Mesenchymal stem cell (in vitro differentiated cells and primary cell): ENCODE results near the gene LPP.
A peak's percentile ranks its signal among the peaks of the same experiment; 100 is the strongest.
"Not testable (repeated sequence)": the region's sequence is repeated elsewhere in the genome, so short reads cannot be mapped to it uniquely, and the experiment has no call there.

Source experiments
- DNase-seq: peaks from one replicate; pipeline ENCODE4 v3.0.0-alpha.2; 2013
- H2AFZ ChIP-seq: one replicate; pipeline ENCODE4 v1.6.1; 2013; ENCODE audit warnings: low read depth, mild to moderate bottlenecking, control low read depth, inconsistent platforms, low read length, moderate library complexity
- H2AK5ac ChIP-seq: 2 replicates; pipeline ENCODE4 v1.6.1; 2013; ENCODE audit warnings: low read length, moderate library complexity, mild to moderate bottlenecking, inconsistent platforms; ENCODE audit not compliant: severe bottlenecking
- H2BK120ac ChIP-seq: one replicate; pipeline ENCODE4 v1.6.1; 2013; ENCODE audit warnings: low read depth, mild to moderate bottlenecking, inconsistent platforms, low read length, moderate library complexity
- H2BK12ac ChIP-seq, 2 experiments: one replicate each; pipeline ENCODE4 v1.6.1; 2013; ENCODE audit warnings: inconsistent platforms in 2 of 2, low read length in 2 of 2, mild to moderate bottlenecking in 2 of 2, moderate library complexity in 2 of 2, control low read depth in 1 of 2
- H2BK15ac ChIP-seq: one replicate; pipeline ENCODE4 v1.6.1; 2013; ENCODE audit warnings: mild to moderate bottlenecking, low read depth, inconsistent platforms; ENCODE audit not compliant: poor library complexity, severe bottlenecking
- H2BK5ac ChIP-seq: 2 replicates; pipeline ENCODE4 v1.6.1; 2013; ENCODE audit warnings: low read depth, mild to moderate bottlenecking, low read length, control low read depth, inconsistent platforms; ENCODE audit not compliant: poor library complexity, severe bottlenecking
- H3K14ac ChIP-seq, 2 experiments: one replicate each; pipeline ENCODE4 v1.6.1; 2013; ENCODE audit warnings: inconsistent platforms in 2 of 2, low read length in 2 of 2, control low read depth in 1 of 2, mild to moderate bottlenecking in 1 of 2, moderate library complexity in 1 of 2
- H3K18ac ChIP-seq, 2 experiments: one replicate each; pipeline ENCODE4 v1.6.1; 2013; ENCODE audit warnings: inconsistent platforms in 2 of 2, low read length in 2 of 2, control low read depth in 1 of 2, low read depth in 1 of 2, mild to moderate bottlenecking in 1 of 2
- H3K23ac ChIP-seq, 2 experiments: one replicate each; pipeline ENCODE4 v1.6.1; 2013; ENCODE audit warnings: inconsistent platforms in 2 of 2, low read length in 2 of 2, mild to moderate bottlenecking in 2 of 2, moderate library complexity in 2 of 2, control low read depth in 1 of 2
- H3K27ac ChIP-seq: 2 replicates; pipeline ENCODE4 v1.5.1; 2013; ENCODE audit warnings: mild to moderate bottlenecking, moderate library complexity, low read length, control low read depth, inconsistent platforms; ENCODE audit not compliant: poor library complexity, severe bottlenecking
- H3K27me3 ChIP-seq, 2 experiments: 2 replicates each; pipeline versions ENCODE4 v1.6.1 to v1.7.0; 2013; ENCODE audit warnings: low read length in 2 of 2, mild to moderate bottlenecking in 2 of 2, moderate library complexity in 2 of 2, control low read depth in 1 of 2, inconsistent platforms in 1 of 2; ENCODE audit not compliant: control insufficient read depth in 1 of 2, insufficient read depth in 1 of 2
- H3K36me3 ChIP-seq, 2 experiments: 2 replicates each; pipeline versions ENCODE4 v1.6.1 to v1.7.0; 2013; ENCODE audit warnings: low read length in 2 of 2, control low read depth in 1 of 2, inconsistent platforms in 1 of 2, low read depth in 1 of 2, mild to moderate bottlenecking in 1 of 2; ENCODE audit not compliant: insufficient read depth in 2 of 2, control insufficient read depth in 1 of 2
- H3K4ac ChIP-seq, 2 experiments: one replicate each; pipeline ENCODE4 v1.6.1; 2013; ENCODE audit warnings: inconsistent platforms in 2 of 2, low read length in 2 of 2, mild to moderate bottlenecking in 2 of 2, moderate library complexity in 2 of 2, control low read depth in 1 of 2, low read depth in 1 of 2
- H3K4me1 ChIP-seq: 2 replicates; pipeline ENCODE4 v1.6.1; 2013; ENCODE audit warnings: low read depth, low read length, control low read depth; ENCODE audit not compliant: control insufficient read depth, insufficient read depth
- H3K4me2 ChIP-seq: 2 replicates; pipeline ENCODE4 v1.6.1; 2013; ENCODE audit warnings: low read length, mild to moderate bottlenecking, inconsistent platforms; ENCODE audit not compliant: poor library complexity, severe bottlenecking
- H3K4me3 ChIP-seq, 2 experiments: 2 replicates each; pipeline versions ENCODE4 v1.5.1 to v1.7.0; 2013; ENCODE audit warnings: low read length in 2 of 2, mild to moderate bottlenecking in 2 of 2, control low read depth in 1 of 2, low read depth in 1 of 2; ENCODE audit not compliant: insufficient read depth in 1 of 2
- H3K79me1 ChIP-seq: replicated peaks from 2 replicates; pipeline ENCODE4 v1.6.1; 2013; ENCODE audit warnings: mild to moderate bottlenecking, control low read depth, low read length, inconsistent platforms; ENCODE audit not compliant: poor library complexity, severe bottlenecking
- H3K9ac ChIP-seq: 2 replicates; pipeline ENCODE4 v1.7.0; 2013; ENCODE audit warnings: mild to moderate bottlenecking, low read length, moderate library complexity
- H3K9me3 ChIP-seq: 2 replicates; pipeline ENCODE4 v1.7.0; 2013; ENCODE audit warnings: mild to moderate bottlenecking, low read length; ENCODE audit not compliant: control insufficient read depth
- H4K8ac ChIP-seq: one replicate; pipeline ENCODE4 v1.6.1; 2013; ENCODE audit warnings: inconsistent platforms, mild to moderate bottlenecking, low read length, moderate library complexity
- H4K91ac ChIP-seq: one replicate; pipeline ENCODE4 v1.6.1; 2013; ENCODE audit warnings: mild to moderate bottlenecking, low read length, inconsistent platforms
- WGBS: methylation state at CpG from one replicate; pipeline ENCODE4 v1.1.7; 2013; ENCODE audit warnings: mixed read lengths; 5-methylcytosine and 5-hydroxymethylcytosine counted together

Gene LPP

DNA sequence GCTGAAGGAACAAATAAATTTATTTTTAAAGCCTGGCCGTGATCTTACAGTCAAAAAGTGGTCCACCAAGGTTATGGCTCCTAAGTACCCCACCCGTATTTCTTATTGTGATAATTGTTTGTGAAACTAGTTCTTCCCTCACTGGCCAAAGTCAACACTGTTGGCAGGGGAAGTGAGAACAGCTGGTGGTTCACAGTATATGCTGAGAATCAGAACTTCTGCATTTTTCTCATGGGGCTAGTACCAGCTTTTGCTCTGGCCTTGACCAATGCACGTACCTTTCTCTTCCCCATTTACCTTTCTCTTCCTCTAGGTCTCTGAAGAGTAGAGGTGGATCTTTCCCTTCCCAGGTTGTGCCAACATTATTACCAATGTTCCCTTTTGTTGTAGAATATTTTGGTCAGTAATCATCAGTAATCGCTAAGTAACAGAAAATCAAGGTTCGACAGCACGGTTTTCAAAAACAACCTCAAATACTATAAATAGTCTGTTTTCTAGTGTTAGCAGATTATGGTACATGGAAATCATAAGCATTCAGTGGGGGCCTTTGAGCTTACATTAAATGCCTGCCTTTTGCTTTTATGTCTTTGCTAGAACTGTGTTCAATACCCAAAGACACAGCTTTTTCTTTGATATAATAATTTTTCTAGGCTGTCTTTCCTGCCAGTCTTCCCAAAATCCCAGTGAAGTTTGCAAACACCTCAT, 268.0 kb downstream of the LPP start:
- Histone ChIP-seq H3K4me2 (no peak overlapping the region), H3K27ac (peak overlapping the region; percentile 13), H3K36me3 (no peaks in the 10 kb centered on the region), H3K9me3 (peaks cover 13% of the 10 kb centered on the region), H4K8ac (no peak overlapping the region), H3K4ac (peak overlapping the region in 1 of 2 experiments; percentile 33), H2BK120ac (no peak overlapping the region), H3K27me3 (no peaks in the 10 kb centered on the region), H3K14ac (no peak overlapping the region), H2AFZ (no peak overlapping the region), H3K23ac (no peak overlapping the region), H2AK5ac (peak overlapping the region; percentile 77), H2BK5ac (no peak overlapping the region), H4K91ac (no peak overlapping the region), H3K79me1 (peaks cover 10% of the 10 kb centered on the region), H3K4me3 (no peak overlapping the region), H3K9ac (peak overlapping the region; percentile 26), H2BK12ac (no peak overlapping the region), H3K4me1 (peaks cover 1% of the 10 kb centered on the region), H2BK15ac (no peak overlapping the region), H3K18ac (peak overlapping the region in 1 of 2 experiments; percentile 43)
- no peak for DNase-seq
- WGBS, result 100% methylated on average over 1 of the region's 6 CpGs

- not testable (repeated sequence) for H2AFZ ChIP-seq, H3K36me3 ChIP-seq, H3K9ac ChIP-seq, H2BK5ac ChIP-seq, H2AK5ac ChIP-seq, H3K4me1 ChIP-seq, H3K9me3 ChIP-seq, H4K8ac ChIP-seq, H3K4me3 ChIP-seq, H2BK12ac ChIP-seq, H3K14ac ChIP-seq, H4K91ac ChIP-seq, H3K4me2 ChIP-seq, DNase-seq, H3K23ac ChIP-seq, H3K79me1 ChIP-seq, H3K27me3 ChIP-seq, H2BK15ac ChIP-seq, H3K27ac ChIP-seq, H3K4ac ChIP-seq, H2BK120ac ChIP-seq
- WGBS, result 98% methylated on average over 4 of the region's 4 CpGs
- H3K18ac ChIP-seq, result peak overlapping the region in 1 of 2 experiments; percentile 18
Measured at GRCh38 chr3:188427981-188428380, 274.0 kb downstream of the LPP start.

DNA sequence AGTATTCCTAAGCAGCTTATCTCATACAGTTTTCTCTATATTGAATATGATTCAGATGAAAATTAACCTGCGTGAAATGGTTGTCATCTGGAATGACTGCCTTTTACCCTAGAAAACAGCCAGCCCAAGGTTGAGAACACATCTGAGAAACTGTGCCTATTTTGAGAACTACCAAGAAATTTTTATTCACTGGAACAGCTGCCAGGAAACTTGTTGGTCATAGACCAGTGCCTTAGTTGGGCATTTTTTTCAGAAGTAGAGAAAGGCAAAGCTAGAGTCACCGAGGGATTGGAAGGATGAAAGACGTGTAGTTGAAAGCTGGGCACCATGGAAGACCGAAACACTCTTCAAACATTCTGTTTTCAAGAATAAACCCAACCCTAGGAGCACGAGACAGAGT, 277.1 kb downstream of the LPP start:
- H3K23ac ChIP-seq, result no peak overlapping the region
- H2BK120ac ChIP-seq, result no peak overlapping the region
- 89% methylated on average over 5 of the region's 5 CpGs for WGBS

GRCh38 chr3:188431553-188431952, 277.6 kb downstream of the LPP start:
- no peak overlapping the region for H2AK5ac ChIP-seq
- H3K4me1 ChIP-seq, result peaks cover 3% of the 10 kb centered on the region
- H2BK15ac ChIP-seq, result no peak overlapping the region
- no peak overlapping the region for H2BK12ac ChIP-seq
- no peak overlapping the region for H3K9ac ChIP-seq
- H3K4ac ChIP-seq, result no peak overlapping the region
- H3K14ac ChIP-seq, result no peak overlapping the region
- no peaks in the 10 kb centered on the region for H3K27me3 ChIP-seq
- no peak overlapping the region for H3K27ac ChIP-seq
- H3K4me3 ChIP-seq, result no peak overlapping the region
- peaks cover 0 to 4% of the 10 kb centered on the region in 2 experiments for H3K36me3 ChIP-seq
- H3K18ac ChIP-seq, result no peak overlapping the region
- no peak overlapping the region for H2BK5ac ChIP-seq
- no peak overlapping the region for H3K4me2 ChIP-seq
- H4K8ac ChIP-seq, result no peak overlapping the region
- H2BK120ac ChIP-seq, result no peak overlapping the region
- peaks cover 2% of the 10 kb centered on the region for H3K9me3 ChIP-seq
- no peak overlapping the region for H3K23ac ChIP-seq
- H2AFZ ChIP-seq, result no peak overlapping the region
- no CpG with 5 or more reads among the region's 3 CpGs for WGBS
- DNase-seq, result peak; percentile 77
- no peak overlapping the region for H4K91ac ChIP-seq
- peaks cover 16% of the 10 kb centered on the region for H3K79me1 ChIP-seq

More for the DNA sequence above, 277.1 kb downstream of the LPP start:
- Histone ChIP-seq H3K4ac (no peak overlapping the region), H3K4me2 (no peak overlapping the region), H3K18ac (no peak overlapping the region), H2BK12ac (no peak overlapping the region), H3K9me3 (peaks cover 2% of the 10 kb centered on the region), H3K4me3 (no peak overlapping the region), H2AFZ (no peak overlapping the region), H4K8ac (no peak overlapping the region), H3K27ac (no peak overlapping the region), H3K9ac (no peak overlapping the region), H3K36me3 (peaks cover 0 to 4% of the 10 kb centered on the region in 2 experiments), H4K91ac (no peak overlapping the region), H3K27me3 (no peaks in the 10 kb centered on the region), H3K14ac (no peak overlapping the region), H2AK5ac (no peak overlapping the region), H2BK5ac (no peak overlapping the region), H3K4me1 (peaks cover 3% of the 10 kb centered on the region), H3K79me1 (peaks cover 14% of the 10 kb centered on the region), H2BK15ac (no peak overlapping the region)
- DNase-seq, result no peak
